CD4-positive, alpha-beta T cell (primary cell): ENCODE measurements around the gene RUNX2. TPM values are rescaled to one million over a fixed set of nuclear protein-coding genes. Genes with fewer than 3 reads are reported as not detected.

Experiments used
- ATAC-seq: fragments of 200-7000 bp; cut with Tn5 transposase; one replicate; pipeline ENCODE4 v1.10.0; 2022; ENCODE audit warnings: mild to moderate bottlenecking; ENCODE audit not compliant: poor library complexity
- CTCF ChIA-PET: fragments of 350-600 bp; sonication (Branson Sonifier 250); formaldehyde crosslinking; loops from one replicate; lab custom pipeline; 2021; ENCODE audit warnings: antibody characterized with exemption, inconsistent platforms; lab: Charles Lee
- POLR2A ChIA-PET: fragments of 350-600 bp; sonication (Branson Sonifier 250); formaldehyde crosslinking; loops from one replicate; lab custom pipeline; 2021; ENCODE audit warnings: antibody characterized with exemption, inconsistent platforms; lab: Charles Lee
- DNase-seq, 14 experiments: peaks; one replicate each; pipeline ENCODE4 v3.0.0-alpha.2; 2013 to 2020; ENCODE audit warnings: mixed read lengths in 2 of 14
- H3K27ac ChIP-seq, 2 donors: one replicate each; pipeline versions ENCODE4 v1.5.1 to v1.7.0; 2013; ENCODE audit warnings: low read length in 2 of 2, low read depth in 1 of 2, mild to moderate bottlenecking in 1 of 2
- H3K27me3 ChIP-seq, 2 experiments: 1 replicate in 1 of 2; 2 replicates in 1 of 2; pipeline versions ENCODE4 v1.6.1 to v1.7.0; 2013; ENCODE audit warnings: low read length in 2 of 2, control low read depth in 1 of 2, mild to moderate bottlenecking in 1 of 2, moderate library complexity in 1 of 2; ENCODE audit not compliant: insufficient read depth in 2 of 2, control insufficient read depth in 1 of 2
- H3K36me3 ChIP-seq: one replicate; pipeline ENCODE4 v1.6.1; 2013; ENCODE audit warnings: low read length, control low read depth; ENCODE audit not compliant: insufficient read depth
- H3K4me1 ChIP-seq: one replicate; pipeline ENCODE4 v1.6.1; 2013; ENCODE audit warnings: low read length, control low read depth; ENCODE audit not compliant: insufficient read depth
- H3K4me3 ChIP-seq: one replicate; pipeline ENCODE4 v1.5.1; 2013; ENCODE audit warnings: mild to moderate bottlenecking, low read length, moderate library complexity
- H3K9me3 ChIP-seq, 2 experiments: 1 replicate in 1 of 2; 2 replicates in 1 of 2; pipeline versions ENCODE4 v1.6.1 to v1.7.0; 2013; ENCODE audit warnings: low read length in 2 of 2, mild to moderate bottlenecking in 2 of 2, control low read depth in 1 of 2, moderate library complexity in 1 of 2; ENCODE audit not compliant: control insufficient read depth in 1 of 2, insufficient read depth in 1 of 2
- H3K27ac Mint-ChIP-seq: one replicate; pipeline ENCODE4 v1.8.0; 2020; ENCODE audit warnings: mixed read lengths
- H3K27me3 Mint-ChIP-seq: one replicate; pipeline ENCODE4 v1.8.0; 2021; ENCODE audit warnings: mixed read lengths
- H3K36me3 Mint-ChIP-seq: one replicate; pipeline ENCODE4 v1.8.0; 2021; ENCODE audit warnings: low read depth, mixed read lengths
- H3K4me1 Mint-ChIP-seq: one replicate; pipeline ENCODE4 v1.8.0; 2021; ENCODE audit warnings: low read depth, mixed read lengths
- H3K4me3 Mint-ChIP-seq: one replicate; pipeline ENCODE4 v1.8.0; 2020; ENCODE audit warnings: mild to moderate bottlenecking, mixed read lengths
- H3K9me3 Mint-ChIP-seq: one replicate; pipeline ENCODE4 v1.8.0; 2020; ENCODE audit warnings: mixed read lengths
- CTCF ChIP-seq: fragments of 200-600 bp; IDR thresholded peaks from one replicate; pipeline ENCODE4 v1.8.0; 2022; ENCODE audit warnings: antibody characterized with exemption, mild to moderate bottlenecking
- intact Hi-C, 2 experiments: fragments of 100-400 bp; cut with DNase I in 1 of 2; cut with micrococcal nuclease in 1 of 2; formaldehyde crosslinking; loops; one replicate each; pipeline versions ENCODE4 v1.15.1 to v1.9.0; 2023 to 2025; cut with DNase I, micrococcal nuclease
- total RNA-seq, 174 experiments: library from RNA in 2 of 174; stranded (reverse) in 2 of 174; gene quantifications; one replicate each; pipeline ENCODE4 v1.2.3 and lab custom pipeline; 2021 to 2026

Gene RUNX2
- total RNA-seq, 2 experiments from 2014 or later: 17.5 to 18.0 TPM

GRCh38 chr6:45422503-45423110 lies 94.5 kb downstream of the RUNX2 start:
- peaks cover 36% of the 10 kb centered on the region for H3K27me3 Mint-ChIP-seq
- H3K9me3 Mint-ChIP-seq: no peaks in the 10 kb centered on the region
- intact Hi-C loops: loop anchor here (5.0 kb wide), 3 partner anchors 165 to 490 kb away; no protein-coding TSS in a partner anchor
- peak overlapping the region; percentile 85 for H3K27ac Mint-ChIP-seq
- no peaks in the 10 kb centered on the region for H3K9me3 ChIP-seq
- H3K36me3 Mint-ChIP-seq: peaks cover 21% of the 10 kb centered on the region
- H3K27ac ChIP-seq: peak overlapping the region; percentile 50 to 77
- CTCF ChIA-PET: interaction anchor here (0.9 kb wide), 1 partner anchor 44 kb away, joined by 3 read pairs; no protein-coding TSS in a partner anchor
- peak; percentile 41 for ATAC-seq
- H3K4me1 Mint-ChIP-seq: peaks cover 40% of the 10 kb centered on the region
- DNase-seq: peak; percentile 23 to 87 (median 55)
- peaks cover 18 to 31% of the 10 kb centered on the region in 2 experiments for H3K27me3 ChIP-seq
- H3K36me3 ChIP-seq: no peaks in the 10 kb centered on the region
- H3K4me3 ChIP-seq: peak overlapping the region; percentile 94
- POLR2A ChIA-PET: interaction anchor here (0.6 to 3.6 kb wide), 10 partner anchors 9 to 292 kb away, joined by 3 to 22 read pairs (median 4); partner anchors contain the start of gene SUPT3H
- TF ChIP-seq CTCF: no peak
- peaks cover 49% of the 10 kb centered on the region for H3K4me1 ChIP-seq
- H3K4me3 Mint-ChIP-seq: peak overlapping the region; percentile 98

- TF ChIP-seq CTCF: no peak
- peak overlapping the region; percentile 98 for H3K4me3 Mint-ChIP-seq
- peaks cover 36% of the 10 kb centered on the region for H3K27me3 Mint-ChIP-seq
- intact Hi-C loops: loop anchor here (5.0 kb wide), 3 partner anchors 164 to 491 kb away; no protein-coding TSS in a partner anchor
- POLR2A ChIA-PET: interaction anchor here (0.7 to 3.6 kb wide), 5 partner anchors 14 to 490 kb away, joined by 3 to 22 read pairs (median 9); partner anchors contain the start of gene SUPT3H
- peaks cover 46% of the 10 kb centered on the region for H3K4me1 Mint-ChIP-seq
- H3K27ac Mint-ChIP-seq: peak overlapping the region; percentile 85
- DNase-seq (peak in 7 of 14 experiments; percentile 4 to 57 (median 22)), ATAC-seq (peak; percentile 6)
- H3K36me3 Mint-ChIP-seq: peaks cover 21% of the 10 kb centered on the region
- peaks cover 18 to 31% of the 10 kb centered on the region in 2 experiments for H3K27me3 ChIP-seq
- peaks cover 49% of the 10 kb centered on the region for H3K4me1 ChIP-seq
- CTCF ChIA-PET: interaction anchor here (0.9 kb wide), 1 partner anchor 45 kb away, joined by 3 read pairs; no protein-coding TSS in a partner anchor
- peak overlapping the region; percentile 94 for H3K4me3 ChIP-seq
- H3K36me3 ChIP-seq: no peaks in the 10 kb centered on the region
- H3K9me3 Mint-ChIP-seq: no peaks in the 10 kb centered on the region
- H3K27ac ChIP-seq: peak overlapping the region; percentile 46 to 77
- H3K9me3 ChIP-seq: no peaks in the 10 kb centered on the region
Measured at GRCh38 chr6:45423111-45423823, 95.1 kb downstream of the RUNX2 start.

- TF ChIP-seq CTCF: no peak
- Histone ChIP-seq H3K4me3 (peak overlapping the region; percentile 94), H3K27ac (peak overlapping the region; percentile 46 to 77), H3K27me3 (peaks cover 18 to 25% of the 10 kb centered on the region in 2 experiments), H3K4me1 (peaks cover 49% of the 10 kb centered on the region), H3K36me3 (no peaks in the 10 kb centered on the region), H3K9me3 (no peaks in the 10 kb centered on the region)
- Mint-ChIP-seq H3K4me3 (peak overlapping the region; percentile 87), H3K27ac (peak overlapping the region; percentile 79), H3K36me3 (peaks cover 21% of the 10 kb centered on the region), H3K9me3 (no peaks in the 10 kb centered on the region), H3K27me3 (peaks cover 36% of the 10 kb centered on the region), H3K4me1 (peaks cover 53% of the 10 kb centered on the region)
- ChIA-PET POLR2A (interaction anchor here (0.7 to 2.5 kb wide), 2 partner anchors 13 to 491 kb away, joined by 3 to 9 read pairs; no protein-coding TSS in a partner anchor), CTCF (no interaction called here)
- ATAC-seq: no peak
- intact Hi-C loops: loop anchor here (5.0 kb wide), 3 partner anchors 163 to 492 kb away; no protein-coding TSS in a partner anchor
- DNase-seq: peak in 4 of 14 experiments; percentile 16 to 56 (median 36)
Measured at GRCh38 chr6:45423824-45424450, 95.8 kb downstream of the RUNX2 start.
